Endometrial microvascular endothelial cells (primary cell): ENCODE data around the gene GDPD2. TPM values are rescaled to one million over a fixed set of nuclear protein-coding genes. Genes with fewer than 3 reads are reported as not detected.

ENCODE experiments used
- in situ Hi-C: cut with HindIII; loops from 2 replicates; pipeline ENCODE4 v1.10.0; 2017; ENCODE audit warnings: low sequenced_read_pairs, low pct_unique_long_range_greater_than_20kb; ENCODE audit errors: inconsistent ontology term
- total RNA-seq: library from RNA; depleted of rRNA; stranded (reverse); fragments of >200 nt; gene quantifications from one replicate; pipeline ENCODE4 v1.2.3, GENCODE V29; 2015; ENCODE audit errors: inconsistent ontology term

The GDPD2 gene
- total RNA-seq, 1 donor from 2014 or later, result not detected

DNA sequence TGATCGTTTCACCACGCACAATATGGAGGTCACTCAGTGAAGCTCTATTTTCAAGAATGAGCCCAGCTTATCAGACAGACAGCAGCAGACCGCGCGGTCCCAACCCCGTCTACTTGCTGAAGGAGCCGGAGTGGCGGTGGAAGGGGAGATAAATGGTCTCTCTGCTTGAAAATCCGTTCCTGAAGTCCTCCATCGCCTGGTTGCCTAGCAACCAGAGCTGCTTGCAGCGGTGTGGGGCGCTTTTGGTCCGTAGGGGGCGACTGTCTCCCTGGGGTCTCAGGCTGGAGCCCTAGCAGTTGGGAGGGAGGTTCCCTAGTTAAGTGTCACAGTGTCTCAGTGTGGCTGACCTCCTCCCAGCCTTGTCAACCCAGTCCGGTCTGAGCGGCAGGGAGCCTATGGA is 13.2 kb downstream of the GDPD2 start:
- in situ Hi-C loops, result no loop called here

DNA sequence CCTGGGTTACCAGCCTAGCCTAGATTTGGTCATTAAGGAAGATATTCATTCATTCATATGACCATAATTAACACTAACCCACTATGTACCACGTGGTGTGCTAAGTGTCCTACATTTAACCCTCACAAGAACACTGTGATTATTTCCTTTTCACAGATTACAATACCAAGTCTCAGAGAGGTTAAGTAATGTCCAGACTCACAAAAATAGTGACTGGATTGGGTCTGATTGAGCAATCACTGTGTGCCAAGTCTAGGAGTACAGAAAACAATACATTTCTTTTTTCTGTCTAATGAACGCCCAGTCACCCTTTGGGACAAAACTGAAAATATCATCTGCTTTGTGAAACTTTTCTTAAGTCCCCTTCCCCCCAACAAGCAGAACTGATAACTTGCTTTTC is 13.9 kb downstream of the GDPD2 start:
- in situ Hi-C loops, result no loop called here

GRCh38 chrX:70437921-70438665 is 15.0 kb downstream of the GDPD2 start:
- in situ Hi-C loops, result no loop called here

- in situ Hi-C loops, result no loop called here
Observed at GRCh38 chrX:70439016-70439415, 15.9 kb downstream of the GDPD2 start.

DNA sequence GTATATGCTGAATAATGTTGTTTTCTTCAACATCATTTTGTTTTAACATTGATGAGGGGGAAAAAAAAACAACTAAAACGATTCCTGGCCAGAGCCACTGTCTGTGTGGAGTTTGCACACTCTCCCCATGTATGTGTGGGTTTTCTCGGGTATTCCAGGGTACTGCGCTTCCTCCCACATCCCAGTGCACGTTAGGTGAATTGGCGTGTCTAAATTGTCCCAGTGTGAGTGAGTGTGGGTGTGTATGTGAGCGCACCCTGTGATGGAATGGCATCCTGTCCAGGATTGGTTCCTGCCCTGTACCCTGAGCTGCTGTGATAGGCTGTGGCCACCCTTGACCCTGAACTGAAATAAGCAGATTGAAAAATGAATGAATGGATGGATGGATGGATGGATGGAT is 19.1 kb downstream of the GDPD2 start:
- in situ Hi-C loops, result no loop called here

DNA sequence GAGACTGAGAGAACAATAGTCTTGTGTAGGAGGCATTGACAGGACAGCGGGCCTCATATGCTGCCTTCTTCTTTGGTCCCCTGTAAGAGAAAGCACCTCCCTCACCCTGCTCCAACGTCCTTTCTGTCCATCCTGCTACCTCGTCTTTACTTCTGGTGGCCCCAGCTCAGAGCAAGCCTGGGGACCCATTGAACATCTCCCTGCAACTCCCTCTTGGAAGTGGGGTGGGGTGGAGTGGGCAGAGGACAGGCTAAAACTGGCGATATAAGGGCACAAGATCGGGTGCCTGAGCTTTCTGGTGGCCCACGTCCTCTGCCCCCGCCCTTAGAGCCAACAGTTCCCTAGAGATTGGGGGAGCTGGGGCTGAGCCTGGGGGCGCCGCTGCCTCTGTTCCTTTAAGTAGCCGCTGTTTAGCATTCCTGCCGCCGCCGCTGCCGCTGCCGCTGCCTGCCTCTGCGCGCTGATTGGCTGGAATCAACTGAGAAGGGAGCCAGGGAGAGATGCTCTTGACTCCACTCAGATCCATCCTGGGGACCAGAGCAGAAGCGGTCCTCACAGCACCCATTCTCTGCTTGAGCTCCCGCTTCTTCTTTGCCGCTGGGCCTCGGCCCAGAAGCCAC is 21.3 kb downstream of the GDPD2 start, which contains the start of gene DLG3:
Gene DLG3, plus strand, starts transcription at position 510 of the 620 bp plus-strand sequence. CDS start 367 bp downstream, outside the sequence.
- in situ Hi-C loops, result no loop called here

GRCh38 chrX:70444946-70445656 is 22.0 kb downstream of the GDPD2 start:
- in situ Hi-C loops, result no loop called here

DNA sequence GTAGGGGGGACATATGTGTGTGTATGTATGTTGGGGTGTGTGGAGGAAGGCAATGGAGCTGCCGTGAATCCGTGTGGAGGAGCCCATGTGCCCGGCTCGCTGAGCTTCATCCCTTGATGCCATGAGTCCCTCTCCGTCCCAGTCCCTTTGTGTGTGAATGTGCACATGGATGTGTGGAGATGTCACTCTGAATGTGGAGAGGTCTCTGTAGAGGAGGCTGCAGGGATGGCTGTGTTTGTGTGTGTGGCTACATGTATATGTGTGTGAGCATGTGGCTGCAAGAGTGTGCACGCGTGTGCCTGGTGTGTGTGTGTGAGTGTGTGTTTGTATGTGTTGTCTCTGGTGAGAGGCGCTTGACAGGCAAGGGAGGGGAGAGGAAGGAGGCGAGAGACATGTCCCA is 22.8 kb downstream of the GDPD2 start:
- in situ Hi-C loops, result no loop called here

DNA sequence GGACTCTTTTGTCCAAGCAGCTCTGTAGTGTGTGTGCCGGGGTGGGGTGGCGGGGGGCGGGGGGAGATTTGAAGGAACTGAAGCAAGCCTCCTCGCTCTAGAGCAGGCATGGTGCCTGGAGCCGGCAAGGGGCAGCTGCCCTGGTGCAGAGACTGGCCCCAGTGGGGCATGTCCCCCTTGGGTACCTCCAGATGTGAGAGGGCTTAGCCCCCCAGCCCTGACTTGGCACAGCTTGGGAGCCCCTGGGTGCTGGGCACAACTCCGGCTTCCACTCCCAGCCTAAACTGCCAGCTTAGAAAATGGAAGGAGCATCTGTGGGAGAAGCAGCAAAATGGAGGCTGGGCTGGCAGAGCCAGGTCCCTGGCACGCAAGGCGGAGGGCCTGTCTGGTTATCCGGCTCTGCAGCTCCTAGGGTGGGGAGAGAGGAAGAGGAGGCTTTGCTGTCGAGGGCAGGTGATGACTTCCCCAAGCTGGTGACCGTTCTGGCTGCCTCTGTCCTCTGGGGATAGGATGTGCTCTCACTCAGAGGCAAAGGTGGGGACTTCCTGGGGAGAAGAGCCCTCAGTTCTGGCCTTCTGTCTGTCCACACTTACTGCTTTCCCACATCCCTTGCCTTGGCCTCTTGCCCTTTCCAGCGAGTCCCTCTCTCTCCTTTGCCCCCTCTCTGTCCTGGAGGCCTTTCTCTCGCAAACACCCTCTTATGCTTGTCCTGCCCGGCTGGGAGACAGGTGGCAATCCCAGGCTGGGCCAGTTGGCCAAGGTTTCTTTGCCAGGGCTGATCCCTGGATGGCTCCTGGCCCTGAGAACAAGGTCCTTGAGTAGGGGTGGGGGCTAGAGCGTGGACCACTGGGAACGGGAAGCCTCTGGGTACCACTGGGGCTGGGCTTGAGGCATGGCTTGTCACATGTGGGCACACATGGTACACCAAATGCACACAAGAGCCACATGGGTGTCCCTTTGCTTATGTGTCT is 23.6 kb downstream of the GDPD2 start:
- in situ Hi-C loops, result no loop called here

DNA sequence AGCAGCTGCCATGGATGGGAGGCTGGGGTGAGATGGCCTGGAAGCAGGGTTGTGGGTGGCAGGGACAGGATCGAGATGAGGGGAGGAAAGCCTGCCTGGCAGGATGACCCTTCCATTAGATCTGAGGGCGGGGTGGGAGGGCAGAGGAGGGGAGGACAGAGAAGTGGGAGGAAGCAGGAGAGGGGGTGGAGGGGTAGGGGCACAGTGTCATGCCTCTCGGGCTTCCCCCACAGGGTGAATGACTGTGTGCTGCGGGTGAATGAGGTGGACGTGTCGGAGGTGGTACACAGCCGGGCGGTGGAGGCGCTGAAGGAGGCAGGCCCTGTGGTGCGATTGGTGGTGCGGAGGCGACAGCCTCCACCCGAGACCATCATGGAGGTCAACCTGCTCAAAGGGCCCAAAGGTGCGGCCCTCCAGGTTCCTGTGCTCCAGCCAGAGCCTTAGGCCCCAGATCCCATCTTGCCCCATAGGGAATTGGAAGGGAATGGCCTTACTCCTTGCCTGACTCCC is 26.4 kb downstream of the GDPD2 start:
- in situ Hi-C loops, result no loop called here

GRCh38 chrX:70452143-70452733 is 29.1 kb downstream of the GDPD2 start:
- in situ Hi-C loops, result no loop called here

DNA sequence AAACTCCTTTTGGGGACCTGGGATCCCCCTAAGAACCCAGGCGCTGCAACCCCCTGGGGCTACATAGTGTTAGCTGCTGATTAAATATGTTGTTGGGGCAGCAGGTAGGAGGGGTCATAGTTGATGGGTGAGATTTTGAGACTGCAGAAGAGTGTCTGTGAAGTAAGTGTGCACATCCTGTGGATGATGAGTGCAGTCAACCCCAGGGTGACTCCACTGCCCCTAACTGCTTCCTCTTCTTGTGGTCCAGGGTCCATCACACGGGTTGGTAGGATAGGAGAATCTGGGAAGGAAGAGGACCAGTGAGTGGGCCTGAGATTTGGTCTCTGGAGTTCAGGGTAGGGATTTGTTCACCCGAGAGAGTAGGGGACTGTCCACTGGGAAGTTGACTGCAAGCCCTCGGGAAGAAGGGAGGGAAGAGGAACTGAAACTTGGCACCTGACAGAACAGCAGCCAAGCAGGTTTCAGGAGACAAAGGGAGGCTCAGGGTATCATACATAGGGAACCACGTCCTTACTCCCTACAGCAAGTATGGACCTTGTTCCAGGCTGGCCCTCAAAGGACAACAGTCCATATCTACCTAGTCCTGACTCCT is 30.0 kb downstream of the GDPD2 start:
- in situ Hi-C loops, result no loop called here

DNA sequence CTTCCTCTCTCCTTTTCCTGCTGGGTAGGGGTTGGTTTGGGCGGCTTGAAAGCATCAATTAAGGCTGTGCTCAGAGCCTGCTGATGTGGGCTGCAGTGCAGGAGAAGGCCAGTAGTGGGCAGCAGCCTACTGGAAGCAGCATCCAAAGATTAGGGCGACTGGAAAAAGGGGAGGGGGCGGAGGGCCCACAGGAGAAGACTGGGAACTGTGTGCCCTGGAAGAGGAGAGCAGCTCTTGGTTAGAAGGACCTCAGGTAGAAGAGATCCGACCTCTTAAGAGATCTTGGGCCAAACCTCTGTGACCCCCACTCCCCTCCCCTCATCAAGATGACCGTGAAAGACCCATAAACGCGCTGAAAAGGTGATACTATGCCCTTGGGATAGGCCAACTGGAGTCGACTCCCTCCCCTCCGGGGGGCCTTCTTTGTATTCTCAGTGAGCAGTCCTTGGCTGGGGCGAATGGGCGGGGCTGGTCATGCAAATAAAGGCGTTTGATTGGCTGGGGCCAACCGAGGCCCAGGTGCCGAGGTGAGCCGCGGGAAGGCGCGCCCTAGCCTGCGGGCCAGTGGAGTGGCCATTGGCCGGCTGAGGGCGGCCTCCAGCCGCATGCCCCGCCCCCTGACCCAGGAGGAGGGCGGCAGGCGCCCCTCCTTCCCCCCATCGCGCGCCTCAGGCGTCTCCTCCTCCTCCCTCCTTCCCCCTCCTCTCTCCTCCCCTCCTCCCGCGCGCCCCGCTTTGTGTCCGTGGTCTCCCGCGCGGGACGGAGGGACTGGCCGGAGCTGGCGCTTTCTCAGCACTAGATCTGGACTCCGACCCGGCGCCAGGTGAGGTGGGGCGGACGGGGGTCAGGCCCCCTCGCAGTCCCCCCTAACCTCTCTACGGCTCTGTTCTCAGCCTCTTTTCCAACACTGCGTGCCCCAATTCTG is 31.6 kb downstream of the GDPD2 start:
- in situ Hi-C loops, result no loop called here

DNA sequence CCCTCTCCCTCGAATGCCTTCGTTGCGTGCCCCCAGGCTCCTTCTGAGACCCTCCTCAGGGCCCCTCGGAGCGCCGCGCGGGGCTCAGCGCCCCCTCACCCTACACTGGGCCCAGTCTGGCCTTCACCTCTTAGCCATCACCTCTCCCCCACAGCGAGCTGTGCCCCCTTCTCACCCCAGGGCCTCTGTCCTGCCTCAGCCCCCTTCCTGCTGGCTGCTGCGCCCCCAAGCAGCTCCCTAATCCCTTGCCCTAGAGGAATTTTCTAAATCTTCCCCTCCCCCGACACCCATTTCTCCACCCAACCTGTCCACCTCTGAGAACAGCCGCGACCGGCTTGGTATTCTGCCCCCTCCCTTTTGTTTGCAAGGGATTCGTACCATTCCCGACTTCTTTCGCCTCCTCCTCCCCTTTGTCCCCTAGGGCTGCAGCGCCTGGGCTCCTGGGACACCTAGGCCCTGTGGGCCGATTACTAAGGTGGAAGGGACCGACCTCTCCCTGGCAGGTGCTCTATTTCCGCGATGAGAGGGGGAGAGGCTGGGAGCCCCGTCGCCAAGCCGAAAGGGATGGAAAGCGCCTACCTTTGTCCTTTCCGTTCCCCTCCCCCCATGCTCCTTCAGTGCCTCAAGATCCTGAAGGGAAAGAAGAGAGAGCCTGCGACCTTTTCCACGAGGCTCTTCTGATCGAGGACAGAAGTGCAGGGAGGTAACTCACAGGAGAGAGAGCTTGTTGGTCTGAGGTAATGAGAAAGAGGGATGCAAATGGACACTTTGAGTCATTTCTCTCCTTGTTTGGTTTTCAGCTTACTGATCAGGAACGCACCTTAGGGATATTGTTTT is 32.5 kb downstream of the GDPD2 start:
- in situ Hi-C loops, result no loop called here

GRCh38 chrX:70456256-70456655 is 33.1 kb downstream of the GDPD2 start:
- in situ Hi-C loops, result no loop called here

GRCh38 chrX:70461026-70461425 is 37.9 kb downstream of the GDPD2 start:
- in situ Hi-C loops, result no loop called here
